ENCODE measurements around the gene DIP2C.
A peak's percentile ranks its signal among the peaks of the same experiment; 100 is the strongest.
"Not testable (repeated sequence)": the region's sequence is repeated elsewhere in the genome, so short reads cannot be mapped to it uniquely, and the experiment has no call there.

The DIP2C gene

GRCh38 chr10:693506-693905, 4.0 kb upstream of the DIP2C start:
- DNase-seq, result no peak

- no peak for DNase-seq
Observed at GRCh38 chr10:692682-693351, 3.3 kb upstream of the DIP2C start.

- no peak for DNase-seq
Observed at GRCh38 chr10:691216-691615, 1.7 kb upstream of the DIP2C start.

- DNase-seq, result no peak
Observed at GRCh38 chr10:690372-691161, 1.1 kb upstream of the DIP2C start.

GRCh38 chr10:689121-689451, 382 bp downstream of the DIP2C start:
- no peak for DNase-seq

GRCh38 chr10:688312-689120, 952 bp downstream of the DIP2C start:
- DNase-seq, result no peak

- no peak for DNase-seq
Observed at GRCh38 chr10:687583-688311, 1.7 kb downstream of the DIP2C start.

- no peak for DNase-seq
Observed at GRCh38 chr10:686155-686931, 3.1 kb downstream of the DIP2C start.

GRCh38 chr10:685613-686012, 3.9 kb downstream of the DIP2C start:
- no peak for DNase-seq

- DNase-seq, result no peak
Observed at GRCh38 chr10:683448-684071, 5.9 kb downstream of the DIP2C start.

GRCh38 chr10:682931-683447, 6.5 kb downstream of the DIP2C start:
- no peak for DNase-seq

- DNase-seq, result no peak
Observed at GRCh38 chr10:681670-682318, 7.7 kb downstream of the DIP2C start.

GRCh38 chr10:680745-681144, 8.7 kb downstream of the DIP2C start:
- no peak for DNase-seq

GRCh38 chr10:680146-680545, 9.3 kb downstream of the DIP2C start:
- DNase-seq, result no peak

- no peak for DNase-seq
Observed at GRCh38 chr10:679556-679955, 9.9 kb downstream of the DIP2C start.

GRCh38 chr10:678662-679005, 10.8 kb downstream of the DIP2C start:
- not testable (repeated sequence) for DNase-seq

- no peak for DNase-seq
Observed at GRCh38 chr10:677750-678661, 11.5 kb downstream of the DIP2C start.

- DNase-seq, result peak in 1 of 5 donors; percentile 23
Observed at GRCh38 chr10:677038-677437, 12.4 kb downstream of the DIP2C start.

- no peak for DNase-seq
Observed at GRCh38 chr10:676178-676577, 13.3 kb downstream of the DIP2C start.

GRCh38 chr10:675532-675931, 13.9 kb downstream of the DIP2C start:
- no peak for DNase-seq

Data from T-helper 1 cell (primary cell).